SK-N-SH (cell line): Measurements from ENCODE around the gene BOD1.

Experiments
- CTCF ChIP-seq: fragments of 200-600 bp; sonication (generic); IDR thresholded peaks from 2 replicates; pipeline ENCODE4 v1.6.1; 2017; ENCODE audit warnings: antibody characterized with exemption, mild to moderate bottlenecking, moderate library complexity
- FOXM1 ChIP-seq: IDR thresholded peaks from 2 replicates; pipeline ENCODE4 v1.4.0; 2012; ENCODE audit warnings: low read depth, mild to moderate bottlenecking
- POLR2AphosphoS5 ChIP-seq: IDR thresholded peaks from 2 replicates; pipeline ENCODE4 v1.6.1; 2012; ENCODE audit warnings: low read depth, low read length
- SIN3A ChIP-seq: IDR thresholded peaks from 2 replicates; pipeline ENCODE4 v1.6.1; 2012; ENCODE audit warnings: low read depth, mild to moderate bottlenecking, low read length, moderate library complexity, borderline replicate concordance
- TAF1 ChIP-seq: IDR thresholded peaks from 2 replicates; pipeline ENCODE4 v1.6.1; 2012; ENCODE audit warnings: low read depth, mild to moderate bottlenecking, low read length, moderate library complexity, borderline replicate concordance
- TEAD4 ChIP-seq: IDR thresholded peaks from 2 replicates; pipeline ENCODE4 v1.4.0; 2012; ENCODE audit warnings: mild to moderate bottlenecking, borderline replicate concordance; ENCODE audit not compliant: insufficient read depth

GRCh38 chr5:173648308-173648866 lies 31.9 kb upstream of the BOD1 start:
- TF ChIP-seq POLR2AphosphoS5 (no peak), CTCF (no peak), TAF1 (no peak), FOXM1 (no peak), SIN3A (no peak), TEAD4 (no peak)
